Gastrocnemius medialis (tissue), 4 donors: ENCODE results near the gene VPS36.

Experiments used
- CTCF ChIP-seq, 5 experiments: fragments of 450-650 bp in 3 of 5; fragments of 200-600 bp in 2 of 5; sonication (generic) in 2 of 5; IDR thresholded peaks in 4 of 5; conservative IDR thresholded peaks in 1 of 5; 1 replicate in 4 of 5; 2 replicates in 1 of 5; pipeline ENCODE4 v1.5.1; 2016 to 2019; ENCODE audit warnings: antibody characterized with exemption in 5 of 5, mild to moderate bottlenecking in 3 of 5, moderate library complexity in 3 of 5
- POLR2A ChIP-seq, 2 donors: fragments of 450-650 bp; IDR thresholded peaks; one replicate each; pipeline ENCODE4 v1.6.1; 2017; ENCODE audit warnings: antibody characterized with exemption in 2 of 2, mild to moderate bottlenecking in 2 of 2, moderate library complexity in 2 of 2

GRCh38 chr13:52387721-52388120, 62.7 kb downstream of the VPS36 start:
- TF ChIP-seq POLR2A (IDR thresholded peaks at IDR 0.05) (no peak), CTCF (IDR thresholded peaks at IDR 0.05 in 4 of 5, conservative IDR thresholded peaks at IDR 0.05 in 1 of 5) (no peak)
